ENCODE measurements around the gene OGDH. TPM values are rescaled to one million over a fixed set of nuclear protein-coding genes. Genes with fewer than 3 reads are reported as not detected.
"Not testable (repeated sequence)": the region's sequence is repeated elsewhere in the genome, so short reads cannot be mapped to it uniquely, and the experiment has no call there.

Gene OGDH
- total and polyA plus RNA-seq, 4 donors, result 10.8 to 71.2 (median 41.2) TPM

- no peak overlapping the region for H3K27ac ChIP-seq (ENCODE audit: low read depth in 1 of 2, low read length in 2 of 2)
- no peak overlapping the region for H3K4me3 ChIP-seq (ENCODE audit: low read depth in 1 of 3, low read length in 3 of 3)
- peaks cover 8 to 70% (median 38%) of the 10 kb centered on the region in 4 donors for H3K36me3 ChIP-seq (ENCODE audit: control insufficient read depth in 4 of 4, insufficient read depth in 3 of 4, low read depth in 1 of 4, low read length in 3 of 4)
- no peaks in the 10 kb centered on the region for H3K27me3 ChIP-seq (ENCODE audit: control insufficient read depth in 4 of 4, insufficient read depth in 4 of 4, low read length in 3 of 4)
- 98% methylated on average over 15 of the region's 15 CpGs for WGBS
- no peaks in the 10 kb centered on the region for H3K4me1 ChIP-seq (ENCODE audit: control insufficient read depth in 4 of 4, insufficient read depth in 4 of 4, low read length in 3 of 4)
- no peak overlapping the region for H3K9ac ChIP-seq (ENCODE audit: low read depth in 1 of 2, low read length in 2 of 2)
- TF ChIP-seq HNF4A (conservative IDR thresholded peaks at IDR 0.05) (no peak), GABPA (IDR thresholded peaks at IDR 0.05 in 1 of 2, conservative IDR thresholded peaks at IDR 0.05 in 1 of 2) (no peak), FOXA1 (IDR thresholded peaks at IDR 0.05) (no peak), FOXA2 (IDR thresholded peaks at IDR 0.05) (no peak), HNF4G (IDR thresholded peaks at IDR 0.05) (no peak)
- DNase-seq (ENCODE audit: low spot score), result no peak
- no peaks in the 10 kb centered on the region for H3K9me3 ChIP-seq (ENCODE audit: control insufficient read depth in 4 of 4, low read length in 3 of 4)
These were observed 90.3 kb downstream of the OGDH start for GRCh38 chr7:44696728-44697127.

- Histone ChIP-seq H3K27ac (ENCODE audit: low read depth in 1 of 2, low read length in 2 of 2) (no peak overlapping the region), H3K9ac (ENCODE audit: low read depth in 1 of 2, low read length in 2 of 2) (no peak overlapping the region), H3K9me3 (ENCODE audit: control insufficient read depth in 4 of 4, low read length in 3 of 4) (no peaks in the 10 kb centered on the region), H3K4me1 (ENCODE audit: control insufficient read depth in 4 of 4, insufficient read depth in 4 of 4, low read length in 3 of 4) (no peaks in the 10 kb centered on the region), H3K27me3 (ENCODE audit: control insufficient read depth in 4 of 4, insufficient read depth in 4 of 4, low read length in 3 of 4) (no peaks in the 10 kb centered on the region), H3K36me3 (ENCODE audit: control insufficient read depth in 4 of 4, insufficient read depth in 3 of 4, low read depth in 1 of 4, low read length in 3 of 4) (peaks cover 8 to 76% (median 39%) of the 10 kb centered on the region in 4 donors), H3K4me3 (ENCODE audit: low read depth in 1 of 3, low read length in 3 of 3) (no peak overlapping the region)
- 97% methylated on average over 20 of the region's 20 CpGs for WGBS
- DNase-seq (ENCODE audit: low spot score), result no peak
- TF ChIP-seq NR2F2 (IDR thresholded peaks at IDR 0.05) (no peak), HNF4G (IDR thresholded peaks at IDR 0.05) (no peak), FOXA1 (IDR thresholded peaks at IDR 0.05) (no peak)
These were observed 91.0 kb downstream of the OGDH start for GRCh38 chr7:44697136-44698045.

- DNase-seq (ENCODE audit: low spot score), result no peak
- Histone ChIP-seq H3K4me3 (ENCODE audit: low read depth in 1 of 3, low read length in 3 of 3) (no peak overlapping the region), H3K9me3 (ENCODE audit: control insufficient read depth in 4 of 4, low read length in 3 of 4) (no peaks in the 10 kb centered on the region), H3K27me3 (ENCODE audit: control insufficient read depth in 4 of 4, insufficient read depth in 4 of 4, low read length in 3 of 4) (no peaks in the 10 kb centered on the region), H3K9ac (ENCODE audit: low read depth in 1 of 2, low read length in 2 of 2) (no peak overlapping the region), H3K4me1 (ENCODE audit: control insufficient read depth in 4 of 4, insufficient read depth in 4 of 4, low read length in 3 of 4) (no peaks in the 10 kb centered on the region), H3K27ac (ENCODE audit: low read depth in 1 of 2, low read length in 2 of 2) (no peak overlapping the region), H3K36me3 (ENCODE audit: control insufficient read depth in 4 of 4, insufficient read depth in 3 of 4, low read depth in 1 of 4, low read length in 3 of 4) (peaks cover 10 to 76% (median 38%) of the 10 kb centered on the region in 4 donors)
- TF ChIP-seq RAD21 (IDR thresholded peaks at IDR 0.05) (no peak), HNF4A (conservative IDR thresholded peaks at IDR 0.05) (no peak), NR2F2 (IDR thresholded peaks at IDR 0.05) (no peak), HNF4G (IDR thresholded peaks at IDR 0.05) (no peak), MAX (IDR thresholded peaks at IDR 0.05) (no peak), RXRA (IDR thresholded peaks at IDR 0.05) (no peak), GABPA (IDR thresholded peaks at IDR 0.05 in 1 of 2, conservative IDR thresholded peaks at IDR 0.05 in 1 of 2) (no peak), FOXA2 (IDR thresholded peaks at IDR 0.05) (no peak), YY1 (IDR thresholded peaks at IDR 0.05) (no peak), FOXA1 (IDR thresholded peaks at IDR 0.05) (no peak), SP1 (IDR thresholded peaks at IDR 0.05) (no peak)
- TF ChIP-seq, protein P1, sequence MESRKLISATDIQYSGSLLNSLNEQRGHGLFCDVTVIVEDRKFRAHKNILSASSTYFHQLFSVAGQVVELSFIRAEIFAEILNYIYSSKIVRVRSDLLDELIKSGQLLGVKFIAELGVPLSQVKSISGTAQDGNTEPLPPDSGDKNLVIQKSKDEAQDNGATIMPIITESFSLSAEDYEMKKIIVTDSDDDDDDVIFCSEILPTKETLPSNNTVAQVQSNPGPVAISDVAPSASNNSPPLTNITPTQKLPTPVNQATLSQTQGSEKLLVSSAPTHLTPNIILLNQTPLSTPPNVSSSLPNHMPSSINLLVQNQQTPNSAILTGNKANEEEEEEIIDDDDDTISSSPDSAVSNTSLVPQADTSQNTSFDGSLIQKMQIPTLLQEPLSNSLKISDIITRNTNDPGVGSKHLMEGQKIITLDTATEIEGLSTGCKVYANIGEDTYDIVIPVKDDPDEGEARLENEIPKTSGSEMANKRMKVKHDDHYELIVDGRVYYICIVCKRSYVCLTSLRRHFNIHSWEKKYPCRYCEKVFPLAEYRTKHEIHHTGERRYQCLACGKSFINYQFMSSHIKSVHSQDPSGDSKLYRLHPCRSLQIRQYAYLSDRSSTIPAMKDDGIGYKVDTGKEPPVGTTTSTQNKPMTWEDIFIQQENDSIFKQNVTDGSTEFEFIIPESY (IDR thresholded peaks at IDR 0.05), result no peak
- TF ChIP-seq, protein P2, sequence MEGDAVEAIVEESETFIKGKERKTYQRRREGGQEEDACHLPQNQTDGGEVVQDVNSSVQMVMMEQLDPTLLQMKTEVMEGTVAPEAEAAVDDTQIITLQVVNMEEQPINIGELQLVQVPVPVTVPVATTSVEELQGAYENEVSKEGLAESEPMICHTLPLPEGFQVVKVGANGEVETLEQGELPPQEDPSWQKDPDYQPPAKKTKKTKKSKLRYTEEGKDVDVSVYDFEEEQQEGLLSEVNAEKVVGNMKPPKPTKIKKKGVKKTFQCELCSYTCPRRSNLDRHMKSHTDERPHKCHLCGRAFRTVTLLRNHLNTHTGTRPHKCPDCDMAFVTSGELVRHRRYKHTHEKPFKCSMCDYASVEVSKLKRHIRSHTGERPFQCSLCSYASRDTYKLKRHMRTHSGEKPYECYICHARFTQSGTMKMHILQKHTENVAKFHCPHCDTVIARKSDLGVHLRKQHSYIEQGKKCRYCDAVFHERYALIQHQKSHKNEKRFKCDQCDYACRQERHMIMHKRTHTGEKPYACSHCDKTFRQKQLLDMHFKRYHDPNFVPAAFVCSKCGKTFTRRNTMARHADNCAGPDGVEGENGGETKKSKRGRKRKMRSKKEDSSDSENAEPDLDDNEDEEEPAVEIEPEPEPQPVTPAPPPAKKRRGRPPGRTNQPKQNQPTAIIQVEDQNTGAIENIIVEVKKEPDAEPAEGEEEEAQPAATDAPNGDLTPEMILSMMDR (IDR thresholded peaks at IDR 0.05; ENCODE audit: low read depth, low read length, missing input control), result no peak
- WGBS, result 98% methylated on average over 13 of the region's 13 CpGs
These were observed 91.7 kb downstream of the OGDH start for GRCh38 chr7:44698046-44698580.

- H3K27ac ChIP-seq (ENCODE audit: low read depth in 1 of 2, low read length in 2 of 2); H3K4me1 ChIP-seq (ENCODE audit: control insufficient read depth in 4 of 4, insufficient read depth in 4 of 4, low read length in 3 of 4); H3K4me3 ChIP-seq (ENCODE audit: low read depth in 1 of 3, low read length in 3 of 3); H3K9me3 ChIP-seq (ENCODE audit: control insufficient read depth in 4 of 4, low read length in 3 of 4); DNase-seq (ENCODE audit: low spot score); H3K27me3 ChIP-seq (ENCODE audit: control insufficient read depth in 4 of 4, insufficient read depth in 4 of 4, low read length in 3 of 4); H3K9ac ChIP-seq (ENCODE audit: low read depth in 1 of 2, low read length in 2 of 2): not testable (repeated sequence)
- peaks cover 10 to 72% (median 32%) of the 10 kb centered on the region in 4 donors for H3K36me3 ChIP-seq (ENCODE audit: control insufficient read depth in 4 of 4, insufficient read depth in 3 of 4, low read depth in 1 of 4, low read length in 3 of 4)
- WGBS, result 99% methylated on average over 2 of the region's 2 CpGs
These were observed 93.2 kb downstream of the OGDH start for GRCh38 chr7:44699598-44699997.
